GM12873 (cell line): ENCODE measurements around the gene ARMC9.

Experiments
- TF ChIP-seq, protein P1 (sequence below): IDR thresholded peaks from 2 replicates; pipeline ENCODE4 v1.5.1; 2012; ENCODE audit warnings: low read depth, mild to moderate bottlenecking, moderate library complexity, low read length, control low read depth; ENCODE audit not compliant: insufficient read depth; ENCODE audit errors: missing control alignments

ARMC9 gene

DNA sequence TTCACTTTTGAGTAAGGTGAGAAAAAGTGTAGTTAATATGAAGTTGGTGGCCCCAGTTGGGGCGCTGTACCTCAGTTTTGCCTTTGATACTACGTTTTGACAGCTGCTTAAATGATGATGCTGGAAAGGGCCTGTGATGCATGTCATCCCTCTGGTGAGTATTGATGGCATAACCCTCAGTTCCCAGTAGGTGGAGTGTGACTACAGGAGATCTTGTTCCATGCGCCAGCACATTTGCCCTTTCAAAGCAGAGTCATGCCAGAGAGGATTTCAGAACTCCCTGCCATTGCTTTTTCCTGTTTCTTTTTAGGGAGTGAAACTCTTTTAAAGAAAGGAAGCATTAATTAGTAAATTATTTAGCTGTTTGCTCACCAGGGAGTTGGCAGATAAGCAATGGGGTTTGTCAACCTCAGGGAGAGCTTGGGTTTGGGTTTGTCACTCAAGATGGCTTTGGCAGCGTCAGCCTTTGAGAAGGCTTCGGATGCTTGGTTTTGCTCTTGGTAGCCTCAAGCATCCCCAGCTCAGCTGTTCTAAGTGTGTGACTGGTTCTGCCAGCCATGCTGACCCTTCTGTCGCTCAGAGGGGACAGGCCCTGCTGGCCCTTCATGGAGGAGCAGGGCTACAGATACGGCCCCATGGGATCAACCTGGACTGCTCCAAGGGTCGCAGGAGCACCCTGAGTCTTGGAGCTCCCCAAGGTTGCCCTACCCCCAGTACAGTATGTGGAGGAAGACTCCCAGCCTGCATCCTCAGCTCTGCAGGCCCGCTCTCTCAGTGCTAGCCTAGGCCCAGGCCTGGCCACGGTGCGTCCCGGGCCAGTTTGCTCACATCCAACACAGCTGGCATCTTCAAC, 29.1 kb downstream of the ARMC9 start:
- TF ChIP-seq, protein P1, sequence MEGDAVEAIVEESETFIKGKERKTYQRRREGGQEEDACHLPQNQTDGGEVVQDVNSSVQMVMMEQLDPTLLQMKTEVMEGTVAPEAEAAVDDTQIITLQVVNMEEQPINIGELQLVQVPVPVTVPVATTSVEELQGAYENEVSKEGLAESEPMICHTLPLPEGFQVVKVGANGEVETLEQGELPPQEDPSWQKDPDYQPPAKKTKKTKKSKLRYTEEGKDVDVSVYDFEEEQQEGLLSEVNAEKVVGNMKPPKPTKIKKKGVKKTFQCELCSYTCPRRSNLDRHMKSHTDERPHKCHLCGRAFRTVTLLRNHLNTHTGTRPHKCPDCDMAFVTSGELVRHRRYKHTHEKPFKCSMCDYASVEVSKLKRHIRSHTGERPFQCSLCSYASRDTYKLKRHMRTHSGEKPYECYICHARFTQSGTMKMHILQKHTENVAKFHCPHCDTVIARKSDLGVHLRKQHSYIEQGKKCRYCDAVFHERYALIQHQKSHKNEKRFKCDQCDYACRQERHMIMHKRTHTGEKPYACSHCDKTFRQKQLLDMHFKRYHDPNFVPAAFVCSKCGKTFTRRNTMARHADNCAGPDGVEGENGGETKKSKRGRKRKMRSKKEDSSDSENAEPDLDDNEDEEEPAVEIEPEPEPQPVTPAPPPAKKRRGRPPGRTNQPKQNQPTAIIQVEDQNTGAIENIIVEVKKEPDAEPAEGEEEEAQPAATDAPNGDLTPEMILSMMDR = peak; percentile 85

- TF ChIP-seq, protein P1 = no peak
These were observed 29.8 kb downstream of the ARMC9 start for GRCh38 chr2:231228223-231228622.

DNA sequence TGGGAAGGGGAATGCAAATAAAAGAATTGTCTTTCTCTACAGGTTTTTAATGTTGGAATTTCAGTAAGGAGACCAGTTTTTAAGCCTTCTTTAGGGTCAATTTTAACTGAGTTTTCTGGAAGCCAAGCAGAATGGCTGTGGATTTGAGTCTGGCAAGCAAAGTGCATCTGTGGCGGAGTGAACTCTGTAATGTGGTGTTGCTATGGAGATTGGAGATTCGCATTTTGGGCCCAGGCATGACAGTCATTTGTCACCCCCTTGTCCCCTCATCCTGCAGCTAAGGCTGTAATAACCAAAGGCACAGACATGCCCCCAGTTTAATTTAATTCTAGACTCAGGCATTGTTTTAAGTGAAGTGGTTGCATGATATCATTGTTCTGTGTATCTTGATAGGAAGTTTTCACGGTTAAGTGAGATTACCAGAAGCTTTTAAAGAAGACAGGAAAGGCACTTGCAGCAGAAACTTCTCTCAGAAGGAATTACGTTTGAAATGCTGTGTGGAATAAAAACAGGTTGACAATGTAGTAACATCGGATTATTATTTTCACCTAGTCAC, 30.6 kb downstream of the ARMC9 start:
- TF ChIP-seq, protein P1 = no peak

DNA sequence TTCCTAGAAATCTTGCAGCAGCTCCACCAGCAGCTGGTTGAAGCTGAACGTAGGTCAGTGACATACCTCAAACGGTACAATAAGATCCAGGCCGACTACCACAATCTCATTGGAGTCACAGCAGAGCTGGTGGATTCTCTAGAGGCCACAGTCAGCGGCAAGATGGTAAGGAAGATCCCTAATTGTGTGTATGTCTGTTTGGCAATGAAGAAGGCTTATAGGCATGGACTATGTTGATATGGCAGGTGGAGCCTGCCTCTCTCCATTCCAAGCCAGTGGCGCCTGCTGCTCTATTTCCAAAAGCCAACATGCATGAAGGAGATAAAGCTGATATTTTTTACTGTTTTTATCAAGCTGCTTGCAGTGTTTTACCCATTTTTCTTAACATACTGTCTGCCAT, 36.8 kb downstream of the ARMC9 start:
- TF ChIP-seq, protein P1 = no peak

DNA sequence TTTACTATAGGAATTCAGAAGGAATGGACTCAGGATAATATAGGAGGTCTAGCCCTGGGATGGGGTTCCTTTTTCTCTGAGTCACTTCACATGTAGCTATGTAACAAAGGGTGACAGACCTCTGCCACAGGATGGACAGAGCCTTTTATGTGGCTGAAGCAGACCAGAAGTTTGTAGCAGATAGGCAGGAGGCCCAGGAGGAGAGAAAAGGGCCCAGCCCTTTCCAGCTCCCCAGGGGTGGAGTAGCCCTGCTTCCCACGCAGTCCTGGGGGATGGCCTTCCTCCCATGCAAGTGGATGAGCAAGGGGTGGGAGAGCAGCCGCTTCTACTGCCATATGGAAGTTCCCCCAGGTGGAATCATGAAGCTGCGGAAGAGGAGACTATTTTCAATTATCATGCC, 40.3 kb downstream of the ARMC9 start:
- TF ChIP-seq, protein P1 = no peak

GRCh38 chr2:231239751-231240150, 41.3 kb downstream of the ARMC9 start:
- TF ChIP-seq, protein P1 = no peak

DNA sequence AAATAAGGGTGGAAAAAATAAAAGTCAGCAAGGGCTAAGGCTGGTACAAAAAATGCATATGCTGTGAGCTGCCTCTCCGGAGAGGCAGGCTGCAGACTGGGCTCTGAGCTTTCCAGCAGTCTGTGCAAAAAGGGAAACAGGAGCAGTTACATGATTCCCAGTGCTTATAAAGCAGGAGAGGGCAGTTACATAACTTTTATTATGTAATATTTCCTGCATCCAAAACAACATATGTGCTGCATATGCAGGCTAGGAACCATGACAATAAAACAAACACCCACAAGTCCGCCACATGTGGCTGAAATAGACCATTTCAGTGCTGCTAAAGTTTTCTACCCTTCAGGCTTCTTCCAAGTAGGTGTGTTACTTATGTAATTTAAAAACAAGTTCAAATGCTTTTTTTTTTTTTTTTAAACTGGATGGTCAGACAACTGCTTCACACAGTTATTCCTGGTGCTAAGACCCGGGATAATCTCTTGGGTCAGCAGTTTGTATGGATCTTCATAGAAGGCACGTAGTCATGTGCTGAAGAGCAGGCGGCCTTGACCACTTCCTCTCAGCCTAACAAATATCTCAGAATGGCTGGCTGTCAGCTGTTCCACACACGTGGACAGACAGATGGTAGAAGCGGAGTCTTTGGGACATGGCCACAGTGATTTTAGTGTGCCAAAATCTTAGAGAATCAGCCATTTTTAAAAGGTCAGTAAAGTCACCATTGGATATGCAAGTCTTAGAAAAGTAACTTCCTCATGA, 43.5 kb downstream of the ARMC9 start:
- TF ChIP-seq, protein P1 = no peak
